Activated naive CD8-positive, alpha-beta T cell treated with anti-CD3 and anti-CD28 coated beads, Interleukin-2, amount 10 ng/mL, durations not matched to agents 7 days and 5 days (primary cell): ENCODE results near the gene C12orf50. TPM values are rescaled to one million over a fixed set of nuclear protein-coding genes. Genes with fewer than 3 reads are reported as not detected.
"Not testable (repeated sequence)": the region's sequence is repeated elsewhere in the genome, so short reads cannot be mapped to it uniquely, and the experiment has no call there.

Source experiments
- ATAC-seq: fragments of 150-1000 bp; cut with Tn5 transposase; one replicate; pipeline ENCODE4 v1.10.0; 2021; ENCODE audit warnings: low read depth, moderate library complexity
- POLR2A ChIA-PET: fragments of 350-600 bp; sonication (Branson Sonifier 250); formaldehyde crosslinking; loops from one replicate; lab custom pipeline; 2021; ENCODE audit warnings: antibody characterized with exemption; lab: Charles Lee
- DNase-seq: peaks from one replicate; pipeline ENCODE4 v3.0.0; 2021
- H3K27ac Mint-ChIP-seq: one replicate; pipeline ENCODE4 v1.8.0; 2022; ENCODE audit warnings: mild to moderate bottlenecking, mixed read lengths
- H3K27me3 Mint-ChIP-seq: one replicate; pipeline ENCODE4 v1.8.0; 2022; ENCODE audit warnings: mild to moderate bottlenecking, moderate library complexity, mixed read lengths
- H3K36me3 Mint-ChIP-seq: one replicate; pipeline ENCODE4 v1.8.0; 2021; ENCODE audit warnings: mild to moderate bottlenecking, mixed read lengths
- H3K4me1 Mint-ChIP-seq: one replicate; pipeline ENCODE4 v1.8.0; 2021; ENCODE audit warnings: mixed read lengths
- H3K4me3 Mint-ChIP-seq: one replicate; pipeline ENCODE4 v1.8.0; 2022; ENCODE audit warnings: mild to moderate bottlenecking, moderate library complexity, mixed read lengths
- H3K9me3 Mint-ChIP-seq: one replicate; pipeline ENCODE4 v1.8.0; 2021; ENCODE audit warnings: mixed read lengths
- total RNA-seq, 2 experiments: library from RNA; stranded (reverse); gene quantifications; one replicate each; pipeline ENCODE4 v1.2.3, GENCODE V29; 2021

The C12orf50 gene
- total RNA-seq, 2 experiments from 2014 or later: 0.08 TPM; not detected in 1

DNA sequence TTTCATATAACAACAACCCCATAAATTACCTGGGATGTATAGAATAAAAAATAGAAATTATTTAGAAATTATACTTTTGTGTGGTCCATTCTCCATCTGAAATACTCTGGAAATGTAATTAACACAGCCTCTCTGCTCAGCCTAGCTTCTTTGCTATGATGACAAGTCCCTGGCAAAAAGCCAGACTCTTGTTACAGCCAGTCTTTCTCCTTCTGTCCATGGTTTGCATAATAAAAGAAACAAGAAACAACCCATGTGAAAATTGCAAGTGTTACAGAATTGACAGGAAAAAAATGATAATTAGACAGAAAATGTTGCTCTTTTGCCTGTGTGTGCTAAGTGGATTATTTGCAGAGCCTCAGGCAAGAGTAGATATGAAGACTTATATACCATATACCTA lies 61.3 kb downstream of the C12orf50 start:
- no peaks in the 10 kb centered on the region for H3K36me3 Mint-ChIP-seq
- DNase-seq: no peak
- no peak for ATAC-seq
- H3K27ac Mint-ChIP-seq: no peak overlapping the region
- POLR2A ChIA-PET: no interaction called here
- no peak overlapping the region for H3K4me3 Mint-ChIP-seq
- no peaks in the 10 kb centered on the region for H3K9me3 Mint-ChIP-seq
- H3K27me3 Mint-ChIP-seq: no peaks in the 10 kb centered on the region
- no peaks in the 10 kb centered on the region for H3K4me1 Mint-ChIP-seq

DNA sequence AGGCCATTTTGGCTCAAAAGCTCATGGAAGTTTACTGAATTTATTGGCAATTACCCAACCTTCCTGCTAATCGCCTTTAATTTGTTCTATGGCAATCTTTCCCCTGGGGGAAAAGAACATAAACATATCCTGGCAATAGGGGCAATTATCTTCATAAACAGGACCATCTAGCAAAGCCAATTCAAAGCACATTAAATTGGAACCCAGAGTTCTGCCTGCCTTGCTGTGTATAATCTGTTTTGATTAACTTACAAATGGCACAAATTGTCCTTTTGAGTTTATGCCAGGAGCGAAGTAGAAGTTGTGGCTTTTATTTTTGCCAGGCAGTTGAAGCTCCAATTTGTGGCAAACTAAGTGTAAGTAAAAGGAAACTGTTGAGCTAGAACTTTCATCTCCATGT lies 68.6 kb downstream of the C12orf50 start:
- DNase-seq (no peak), ATAC-seq (no peak)
- Mint-ChIP-seq H3K4me3 (no peak overlapping the region), H3K27me3 (peaks cover 3% of the 10 kb centered on the region), H3K9me3 (no peaks in the 10 kb centered on the region), H3K4me1 (no peaks in the 10 kb centered on the region), H3K36me3 (no peaks in the 10 kb centered on the region), H3K27ac (no peak overlapping the region)
- POLR2A ChIA-PET: no interaction called here

DNA sequence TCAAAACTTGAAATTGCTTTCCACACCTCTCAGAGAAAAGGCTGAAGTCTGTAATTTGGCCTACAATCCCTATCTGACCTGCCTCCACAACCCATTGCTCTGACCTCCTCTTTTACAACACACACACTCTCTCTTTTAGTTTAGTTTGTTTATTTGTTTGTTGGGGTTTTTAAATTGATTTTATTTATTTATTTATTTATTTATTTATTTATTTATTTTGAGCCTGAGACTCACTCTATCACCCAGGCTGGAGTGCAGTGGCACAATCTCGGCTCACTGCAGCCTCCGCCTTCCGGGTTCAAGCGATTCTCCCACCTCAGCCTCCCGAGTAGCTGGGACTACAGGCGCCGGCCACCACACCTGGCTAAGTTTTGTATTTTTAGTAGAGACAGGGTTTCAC lies 75.2 kb downstream of the C12orf50 start:
- H3K36me3 Mint-ChIP-seq, H3K4me1 Mint-ChIP-seq, H3K9me3 Mint-ChIP-seq, H3K27ac Mint-ChIP-seq, H3K27me3 Mint-ChIP-seq, POLR2A ChIA-PET, ATAC-seq, H3K4me3 Mint-ChIP-seq, DNase-seq: not testable (repeated sequence)

DNA sequence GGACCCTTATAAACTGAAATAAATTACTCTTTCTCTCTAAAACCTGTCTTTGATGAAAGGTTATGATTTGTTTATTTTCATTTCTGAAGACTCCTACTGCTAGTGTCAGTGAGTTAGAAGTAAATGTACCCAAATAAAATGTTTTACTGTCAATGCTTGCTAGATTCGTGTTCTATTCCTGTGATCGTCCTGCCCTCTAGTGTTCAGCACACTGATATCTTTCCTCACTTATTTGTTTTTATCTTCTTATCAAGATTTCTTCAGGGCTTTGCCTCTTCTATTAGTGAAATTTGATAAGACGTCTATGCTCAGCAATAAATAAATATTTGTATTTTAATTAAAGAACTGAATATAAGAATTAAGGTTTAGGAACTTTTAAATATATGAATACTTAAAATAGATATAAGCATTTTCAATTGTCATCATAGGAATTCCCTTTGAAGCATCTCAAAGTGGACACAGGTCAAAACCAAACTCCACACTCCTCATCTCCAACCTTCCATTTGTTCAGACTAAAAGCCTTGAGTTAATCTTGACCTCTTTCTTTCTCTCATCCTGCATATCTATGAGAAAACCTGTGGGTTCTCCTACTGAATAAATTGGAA lies 75.8 kb downstream of the C12orf50 start:
- H3K4me3 Mint-ChIP-seq: no peak overlapping the region
- H3K27ac Mint-ChIP-seq: no peak overlapping the region
- H3K27me3 Mint-ChIP-seq: no peaks in the 10 kb centered on the region
- no peaks in the 10 kb centered on the region for H3K36me3 Mint-ChIP-seq
- no peaks in the 10 kb centered on the region for H3K4me1 Mint-ChIP-seq
- ATAC-seq: no peak
- DNase-seq: no peak
- H3K9me3 Mint-ChIP-seq: no peaks in the 10 kb centered on the region
- POLR2A ChIA-PET: no interaction called here

DNA sequence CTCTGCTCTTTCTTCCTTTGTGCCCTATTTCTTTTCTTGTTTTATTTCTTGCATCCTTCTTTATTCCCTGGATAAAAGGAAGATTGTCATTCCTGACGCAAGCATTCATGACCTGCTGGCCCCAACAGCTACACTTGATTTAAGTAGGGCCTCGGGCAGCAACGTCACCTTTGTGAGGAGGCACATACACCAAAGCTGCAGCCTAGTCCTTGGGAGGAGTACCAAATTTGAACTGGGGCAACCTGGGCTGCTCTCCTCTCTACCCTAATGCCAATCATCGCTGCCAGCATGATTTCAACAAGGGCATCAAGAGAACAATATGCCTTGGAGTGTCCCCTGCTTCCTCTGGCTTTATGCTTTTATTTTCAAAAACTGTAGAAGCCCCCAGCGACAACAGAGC lies 76.4 kb downstream of the C12orf50 start:
- Mint-ChIP-seq H3K4me1 (no peaks in the 10 kb centered on the region), H3K36me3 (no peaks in the 10 kb centered on the region), H3K9me3 (no peaks in the 10 kb centered on the region), H3K27ac (no peak overlapping the region), H3K27me3 (no peaks in the 10 kb centered on the region), H3K4me3 (no peak overlapping the region)
- no peak for DNase-seq
- no peak for ATAC-seq
- POLR2A ChIA-PET: no interaction called here

DNA sequence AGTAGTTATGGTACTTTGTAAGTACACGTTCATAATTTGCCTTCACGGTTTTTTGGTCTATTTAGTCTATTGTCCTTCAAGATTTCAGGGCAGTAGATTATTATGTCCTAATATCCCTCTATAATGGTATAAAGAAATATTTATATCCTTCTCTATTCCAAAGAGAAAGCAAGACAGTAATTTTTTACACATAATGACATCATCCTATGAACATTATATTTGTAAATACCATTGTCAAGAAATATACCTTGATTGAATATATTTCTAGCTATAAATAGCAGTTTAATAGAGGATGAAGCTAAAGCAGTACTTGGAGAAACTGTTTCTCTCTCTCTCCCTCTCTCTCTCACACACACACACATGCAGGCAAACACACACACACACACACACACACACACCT lies 77.0 kb downstream of the C12orf50 start:
- H3K4me1 Mint-ChIP-seq: no peaks in the 10 kb centered on the region
- DNase-seq: no peak
- no peak overlapping the region for H3K4me3 Mint-ChIP-seq
- POLR2A ChIA-PET: no interaction called here
- no peaks in the 10 kb centered on the region for H3K9me3 Mint-ChIP-seq
- no peak overlapping the region for H3K27ac Mint-ChIP-seq
- no peaks in the 10 kb centered on the region for H3K27me3 Mint-ChIP-seq
- ATAC-seq: no peak
- no peaks in the 10 kb centered on the region for H3K36me3 Mint-ChIP-seq

DNA sequence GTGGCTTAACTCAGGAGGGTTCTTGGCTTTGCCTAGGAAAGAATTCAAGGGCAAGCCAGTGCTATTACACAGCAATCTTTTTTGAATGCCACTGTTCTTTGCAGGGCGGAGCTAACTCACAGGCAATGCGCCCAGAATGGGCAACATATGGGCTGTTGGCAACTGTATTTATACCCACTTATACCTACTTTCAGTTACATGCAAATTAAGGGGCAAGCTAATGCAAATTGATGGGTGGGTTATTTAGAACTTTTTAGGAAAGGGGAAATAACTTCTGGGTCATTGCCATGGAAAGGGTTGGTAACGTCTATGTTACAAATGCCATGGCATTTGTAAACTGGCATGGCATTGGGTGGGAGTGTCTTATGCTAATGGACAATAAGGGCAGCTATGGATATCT lies 85.4 kb downstream of the C12orf50 start:
- ATAC-seq (no peak), DNase-seq (no peak)
- H3K36me3 Mint-ChIP-seq: no peaks in the 10 kb centered on the region
- no peaks in the 10 kb centered on the region for H3K9me3 Mint-ChIP-seq
- H3K27me3 Mint-ChIP-seq: no peaks in the 10 kb centered on the region
- POLR2A ChIA-PET: no interaction called here
- H3K27ac Mint-ChIP-seq: no peak overlapping the region
- H3K4me1 Mint-ChIP-seq: no peaks in the 10 kb centered on the region
- H3K4me3 Mint-ChIP-seq: no peak overlapping the region

DNA sequence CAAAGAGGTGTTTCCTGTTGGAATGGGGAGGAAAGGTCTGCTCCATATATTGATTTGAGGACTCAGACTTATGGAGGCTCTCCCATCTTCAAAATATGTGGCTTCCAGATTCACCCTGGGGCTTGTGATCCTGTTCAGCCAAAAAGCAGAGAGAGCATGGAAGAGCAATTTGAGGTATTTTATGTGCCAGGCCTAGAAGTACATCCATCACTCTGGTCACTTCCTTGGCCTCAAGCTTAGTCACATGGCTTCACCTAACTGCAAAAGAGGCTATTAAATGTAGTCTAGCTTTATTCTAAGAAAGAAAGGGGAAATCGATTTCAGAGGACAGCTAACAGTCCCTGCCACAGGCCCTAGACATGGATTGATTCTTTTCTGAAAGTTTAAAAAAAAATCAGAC lies 86.2 kb downstream of the C12orf50 start:
- no peaks in the 10 kb centered on the region for H3K4me1 Mint-ChIP-seq
- no peaks in the 10 kb centered on the region for H3K9me3 Mint-ChIP-seq
- H3K27me3 Mint-ChIP-seq: no peaks in the 10 kb centered on the region
- no peak overlapping the region for H3K27ac Mint-ChIP-seq
- POLR2A ChIA-PET: no interaction called here
- H3K36me3 Mint-ChIP-seq: no peaks in the 10 kb centered on the region
- H3K4me3 Mint-ChIP-seq: no peak overlapping the region
- no peak for DNase-seq
- no peak for ATAC-seq

DNA sequence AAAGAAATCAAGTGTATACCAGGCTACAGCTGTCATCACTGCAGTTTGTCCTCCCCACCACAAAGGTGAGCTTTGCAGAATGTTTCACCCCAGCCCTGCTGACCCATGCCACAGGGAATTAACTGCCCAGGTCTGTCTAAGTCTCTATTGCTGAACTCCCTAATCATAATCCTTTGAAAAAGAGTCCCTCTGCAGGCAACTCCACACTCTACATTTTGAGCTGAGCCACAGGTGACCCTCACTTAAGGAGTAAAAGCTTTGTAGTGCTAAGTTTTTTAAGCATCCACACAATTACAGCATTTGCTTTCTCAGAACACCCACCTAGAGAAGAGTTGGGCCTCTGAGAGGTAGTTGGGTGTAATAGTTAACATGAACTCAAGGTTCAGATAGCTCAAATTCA lies 90.0 kb downstream of the C12orf50 start:
- no peaks in the 10 kb centered on the region for H3K36me3 Mint-ChIP-seq
- ATAC-seq (no peak), DNase-seq (no peak)
- H3K9me3 Mint-ChIP-seq: no peaks in the 10 kb centered on the region
- no peak overlapping the region for H3K27ac Mint-ChIP-seq
- H3K4me3 Mint-ChIP-seq: no peak overlapping the region
- no peaks in the 10 kb centered on the region for H3K4me1 Mint-ChIP-seq
- POLR2A ChIA-PET: no interaction called here
- H3K27me3 Mint-ChIP-seq: no peaks in the 10 kb centered on the region

DNA sequence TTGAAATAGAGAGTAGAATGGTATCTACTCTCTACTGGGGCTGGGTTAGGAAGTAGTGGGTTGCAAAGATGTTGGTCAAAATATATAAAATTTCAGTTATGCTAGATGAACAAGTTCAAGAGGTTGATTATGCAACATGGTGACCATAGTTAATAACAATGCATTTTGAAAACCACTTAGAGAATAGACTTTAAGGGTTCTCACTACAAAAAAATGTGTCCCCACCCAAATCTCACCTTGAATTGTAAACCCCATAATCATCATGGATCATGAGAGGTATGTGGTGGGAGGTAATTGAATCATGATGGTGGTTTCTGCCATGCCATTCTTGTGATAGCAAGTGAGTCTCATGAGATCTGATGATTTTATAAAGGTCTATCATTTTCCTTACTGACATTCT lies 94.0 kb downstream of the C12orf50 start:
- Mint-ChIP-seq H3K27me3 (no peaks in the 10 kb centered on the region), H3K4me3 (no peak overlapping the region), H3K9me3 (no peaks in the 10 kb centered on the region), H3K36me3 (no peaks in the 10 kb centered on the region), H3K27ac (no peak overlapping the region), H3K4me1 (no peaks in the 10 kb centered on the region)
- POLR2A ChIA-PET: no interaction called here
- DNase-seq: no peak
- ATAC-seq: no peak

DNA sequence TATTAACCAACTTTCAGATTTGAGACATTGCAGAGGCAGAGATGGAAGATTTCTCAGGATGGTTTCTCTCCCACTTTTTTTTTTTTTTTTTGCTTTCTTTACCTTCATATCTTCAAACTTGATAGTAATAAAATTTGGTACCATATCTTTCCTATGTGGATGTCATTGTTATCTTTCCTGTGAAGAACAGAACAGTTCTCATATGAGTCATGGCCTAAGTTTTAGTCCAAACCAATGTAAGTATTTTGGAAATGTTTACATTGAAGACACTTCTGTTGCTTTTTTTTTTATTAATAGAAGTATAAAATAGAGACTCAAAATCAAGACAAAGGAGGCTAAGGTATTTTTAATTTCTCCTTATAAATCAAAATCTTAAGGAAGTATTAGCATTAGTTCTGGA lies 95.2 kb downstream of the C12orf50 start:
- ATAC-seq (no peak), DNase-seq (no peak)
- no peak overlapping the region for H3K27ac Mint-ChIP-seq
- H3K9me3 Mint-ChIP-seq: no peaks in the 10 kb centered on the region
- no peak overlapping the region for H3K4me3 Mint-ChIP-seq
- POLR2A ChIA-PET: no interaction called here
- no peaks in the 10 kb centered on the region for H3K27me3 Mint-ChIP-seq
- no peaks in the 10 kb centered on the region for H3K36me3 Mint-ChIP-seq
- no peaks in the 10 kb centered on the region for H3K4me1 Mint-ChIP-seq

DNA sequence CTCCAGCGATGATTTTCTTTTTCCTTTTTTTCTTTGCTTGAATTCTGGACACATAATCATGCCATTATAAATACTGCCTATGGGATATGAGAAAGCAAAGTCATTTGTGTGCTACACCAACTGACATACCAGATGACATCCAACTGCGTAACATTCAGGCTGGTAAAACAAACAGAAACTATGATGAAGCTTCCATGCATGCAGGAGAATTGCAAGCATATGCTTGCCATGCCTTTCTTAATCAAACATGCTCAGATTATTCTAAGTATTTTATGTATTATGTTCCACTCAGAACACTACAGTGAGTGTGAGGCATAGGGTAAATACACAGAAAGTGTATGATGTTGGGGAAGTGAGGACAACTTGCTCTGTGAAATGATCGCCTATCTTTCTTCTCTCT lies 97.4 kb downstream of the C12orf50 start:
- Mint-ChIP-seq H3K4me3 (no peak overlapping the region), H3K9me3 (no peaks in the 10 kb centered on the region), H3K36me3 (no peaks in the 10 kb centered on the region), H3K4me1 (no peaks in the 10 kb centered on the region), H3K27me3 (no peaks in the 10 kb centered on the region), H3K27ac (no peak overlapping the region)
- DNase-seq: no peak
- POLR2A ChIA-PET: no interaction called here
- ATAC-seq: no peak

DNA sequence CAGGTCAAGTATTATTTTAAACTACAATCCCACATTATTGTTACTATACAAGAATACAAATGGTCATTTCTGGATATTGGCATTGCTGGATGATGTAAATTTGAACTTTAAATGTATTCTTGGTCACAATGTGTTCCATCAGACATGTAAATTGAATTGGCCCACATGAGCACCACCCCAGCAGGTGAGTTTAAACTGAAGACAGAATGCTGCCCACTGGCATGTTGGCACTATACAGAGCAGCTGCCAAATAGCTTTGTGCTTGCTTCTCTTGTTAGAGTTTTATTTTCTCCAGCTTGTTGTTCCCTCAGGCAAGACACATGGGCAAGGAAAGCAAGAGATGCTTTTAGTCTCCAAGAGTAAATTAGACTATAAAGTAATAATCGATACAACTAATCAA lies 98.6 kb downstream of the C12orf50 start:
- DNase-seq: no peak
- no peak overlapping the region for H3K27ac Mint-ChIP-seq
- POLR2A ChIA-PET: no interaction called here
- H3K4me1 Mint-ChIP-seq: no peaks in the 10 kb centered on the region
- no peaks in the 10 kb centered on the region for H3K9me3 Mint-ChIP-seq
- ATAC-seq: no peak
- no peaks in the 10 kb centered on the region for H3K27me3 Mint-ChIP-seq
- H3K36me3 Mint-ChIP-seq: no peaks in the 10 kb centered on the region
- H3K4me3 Mint-ChIP-seq: no peak overlapping the region
